ENCODE measurements around the gene PCDH8.

Gene PCDH8

DNA sequence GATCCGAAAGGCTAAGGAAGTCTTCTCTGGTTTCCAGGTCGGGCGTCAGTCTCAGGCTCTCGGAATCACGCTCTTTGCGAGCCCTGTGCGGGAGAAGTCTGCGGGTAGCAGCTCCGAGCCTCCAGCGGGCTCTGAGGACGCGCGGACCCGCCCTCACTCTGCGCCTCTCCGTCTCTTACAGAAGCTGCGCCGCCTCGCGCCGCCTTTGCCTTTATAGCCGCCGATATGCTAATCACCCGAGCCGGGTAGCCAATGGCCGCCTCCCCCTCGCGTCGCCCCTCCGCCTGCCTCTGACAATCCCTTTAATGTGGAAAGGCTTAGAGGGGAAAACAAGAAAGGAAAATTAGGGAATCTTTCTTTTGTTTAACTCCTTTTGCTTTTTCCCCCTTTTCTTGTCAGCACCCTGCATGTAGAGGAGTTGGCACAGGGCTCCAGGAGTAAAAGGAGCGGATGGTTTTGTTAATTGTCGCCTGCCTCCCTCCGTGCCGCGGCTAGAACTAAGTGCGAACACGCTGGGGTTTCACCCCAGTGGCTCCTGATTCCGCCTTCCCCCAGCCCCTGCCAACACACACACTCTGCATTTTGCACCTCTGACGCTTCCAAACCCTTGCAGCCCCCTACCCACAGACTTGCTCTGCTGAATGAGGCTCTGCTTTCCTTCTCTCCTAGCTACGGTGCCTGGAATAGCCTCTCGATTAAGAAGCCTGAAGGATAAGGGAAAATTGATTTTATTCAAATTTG, at the start of gene PCDH8:
TSS of gene PCDH8 (minus strand) at position 186 of the 741 bp plus-strand sequence. CDS start 204 bp downstream, outside the sequence.
- peak; percentile 14 for DNase-seq (ENCODE audit: low spot score)

DNA sequence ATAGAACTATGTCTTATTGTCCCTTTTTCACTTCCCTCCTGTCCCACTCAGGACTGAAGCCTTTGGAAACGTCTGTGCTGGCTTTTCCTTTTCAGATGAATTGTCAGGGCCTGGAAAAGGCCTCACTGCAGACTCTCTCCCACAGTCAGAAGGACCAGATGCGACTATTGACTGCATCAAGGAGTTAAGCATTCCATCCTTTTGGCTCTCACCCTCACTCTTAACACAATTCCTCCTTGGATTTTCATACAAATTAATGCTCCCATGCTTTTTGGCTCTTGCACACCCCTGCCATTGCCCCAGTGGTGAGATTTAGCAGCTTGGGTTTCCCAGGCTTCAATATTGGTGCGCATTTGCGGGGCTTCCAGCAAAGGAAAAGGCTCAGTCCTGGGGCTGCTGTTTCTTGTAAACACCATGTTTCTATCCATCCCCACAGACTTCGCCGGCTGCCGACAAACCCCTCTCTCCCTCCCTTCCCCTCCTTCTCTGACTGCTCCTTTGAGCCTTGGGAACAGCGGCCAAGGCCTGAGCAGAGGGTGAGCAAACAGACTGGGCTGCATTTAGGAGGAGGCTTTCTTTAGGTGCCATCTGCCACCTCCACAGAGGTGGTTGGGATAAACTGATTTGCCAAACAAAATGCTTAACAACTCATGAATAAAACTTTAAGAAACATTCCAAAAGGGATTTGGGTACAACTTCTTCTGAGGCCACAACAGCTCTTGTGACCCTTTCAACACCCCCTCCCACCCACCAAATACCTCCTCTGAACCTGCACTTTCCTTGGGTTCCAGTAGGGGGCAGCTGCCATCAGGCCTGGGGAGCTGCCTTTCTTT, 48.6 kb upstream of the PCDH8 start:
- no peak for DNase-seq (ENCODE audit: low spot score)

DNA sequence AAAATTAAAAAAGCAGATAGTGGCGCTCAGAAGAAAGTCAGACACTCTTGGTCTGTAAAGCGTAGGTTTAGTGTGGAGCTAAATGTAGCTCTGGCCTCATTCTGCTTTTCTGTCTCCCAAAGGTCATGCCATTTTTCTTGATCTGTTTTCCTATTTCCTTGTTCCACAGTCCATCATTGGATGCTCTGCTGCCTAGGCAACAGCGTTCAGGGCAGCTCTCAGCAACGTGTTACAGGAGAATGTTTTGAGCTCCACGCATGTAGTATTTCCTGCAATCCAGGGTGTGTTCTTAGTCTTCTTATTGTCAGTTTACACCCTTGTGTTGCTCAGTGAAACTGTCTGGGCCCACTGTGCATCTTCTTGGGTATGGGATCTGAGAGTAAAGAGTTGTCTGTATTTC, 46.0 kb upstream of the PCDH8 start:
- DNase-seq (ENCODE audit: low spot score) = no peak

- no peak for DNase-seq (ENCODE audit: low spot score)
Measured at GRCh38 chr13:52892925-52893324, 44.5 kb upstream of the PCDH8 start.

- no peak for DNase-seq (ENCODE audit: low spot score)
Measured at GRCh38 chr13:52891706-52892105, 43.3 kb upstream of the PCDH8 start.

DNA sequence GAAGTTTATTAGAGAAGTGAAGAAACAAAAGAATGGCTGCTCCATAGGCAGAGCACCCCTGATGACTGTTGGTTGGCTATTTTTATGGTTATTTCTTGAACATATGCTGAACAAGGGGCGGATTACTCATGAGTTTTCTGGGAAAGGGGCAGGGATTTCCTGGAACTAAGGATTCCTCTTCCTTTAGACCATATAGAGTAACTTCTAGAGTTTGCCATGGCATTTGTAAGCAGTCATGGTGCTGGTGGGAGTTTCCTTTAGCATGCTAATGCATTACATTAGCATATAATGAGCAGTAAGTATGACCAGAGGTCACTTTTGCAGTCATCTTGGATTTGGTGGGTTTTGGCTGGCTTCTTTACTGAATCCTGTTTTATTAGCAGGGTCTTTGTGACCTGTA, 38.7 kb upstream of the PCDH8 start:
- no peak for DNase-seq (ENCODE audit: low spot score)

- DNase-seq (ENCODE audit: low spot score) = no peak
Measured at GRCh38 chr13:52885141-52885540, 36.7 kb upstream of the PCDH8 start.

DNA sequence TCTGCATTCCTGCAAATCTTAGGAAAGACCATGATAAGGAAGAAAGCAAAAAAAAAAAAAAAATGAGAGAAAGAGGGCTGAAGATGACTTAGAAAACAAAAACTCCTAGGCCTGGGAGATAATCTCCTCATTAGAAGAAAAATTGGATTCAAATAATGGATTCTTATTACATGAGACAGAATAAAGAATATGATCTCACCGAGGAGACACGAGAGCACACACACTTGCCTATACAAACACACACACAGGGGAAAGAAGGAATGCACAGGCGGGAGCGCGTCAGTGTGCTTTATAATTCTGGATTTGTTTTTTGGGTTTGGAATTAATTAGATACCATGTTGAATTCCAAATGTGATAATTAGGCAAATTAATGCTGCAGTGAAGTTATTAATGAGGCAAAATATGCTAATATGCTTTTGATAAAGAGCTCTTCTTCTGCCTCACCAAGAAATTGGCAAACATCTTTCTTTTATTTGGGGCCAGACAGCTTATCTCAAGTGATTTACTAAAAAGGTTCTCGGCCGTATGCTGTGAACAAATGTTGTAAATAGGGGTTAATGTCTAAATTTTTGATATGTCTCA, 36.1 kb upstream of the PCDH8 start:
- no peak for DNase-seq (ENCODE audit: low spot score)

DNA sequence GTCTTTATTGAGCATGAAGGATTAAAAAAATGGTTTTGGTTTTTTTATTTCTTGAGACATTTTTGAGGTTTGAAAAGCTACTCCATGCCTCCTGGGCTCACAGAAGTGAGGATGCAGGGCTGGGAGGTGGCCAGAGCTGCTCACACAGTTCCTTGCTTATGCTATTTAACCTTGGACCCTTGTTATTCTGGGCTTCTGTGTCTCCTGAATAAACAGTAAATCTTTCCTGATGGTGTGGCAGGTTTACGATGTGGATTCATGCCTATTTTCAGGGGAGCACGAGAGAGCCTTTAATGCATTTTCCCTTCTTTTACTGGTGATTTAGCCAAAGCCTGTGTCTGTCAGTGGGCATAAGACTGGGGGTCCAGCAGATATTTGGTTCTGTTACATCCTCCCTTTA, 34.3 kb upstream of the PCDH8 start:
- no peak for DNase-seq (ENCODE audit: low spot score)

- no peak for DNase-seq (ENCODE audit: low spot score)
Measured at GRCh38 chr13:52879950-52880741, 31.7 kb upstream of the PCDH8 start.

DNA sequence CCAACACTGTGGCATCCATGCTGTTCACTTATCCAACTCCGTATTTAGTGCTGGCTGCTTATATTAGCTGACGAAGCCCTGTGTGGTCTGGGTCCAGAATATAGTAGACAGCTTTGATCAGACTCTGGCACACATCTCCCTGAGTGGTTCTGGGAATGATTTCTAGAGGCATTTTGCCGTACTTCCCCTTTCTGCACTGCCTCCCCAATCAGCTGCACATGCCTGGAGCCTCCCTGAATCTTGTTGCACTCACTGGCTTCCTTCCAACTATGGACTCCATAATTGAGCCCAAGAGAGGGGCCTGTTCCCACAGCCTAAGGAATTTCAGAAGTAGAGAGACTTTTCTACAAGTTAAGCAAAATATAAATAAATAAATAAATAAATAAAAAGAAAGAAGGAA, 30.4 kb upstream of the PCDH8 start:
- no peak for DNase-seq (ENCODE audit: low spot score)

DNA sequence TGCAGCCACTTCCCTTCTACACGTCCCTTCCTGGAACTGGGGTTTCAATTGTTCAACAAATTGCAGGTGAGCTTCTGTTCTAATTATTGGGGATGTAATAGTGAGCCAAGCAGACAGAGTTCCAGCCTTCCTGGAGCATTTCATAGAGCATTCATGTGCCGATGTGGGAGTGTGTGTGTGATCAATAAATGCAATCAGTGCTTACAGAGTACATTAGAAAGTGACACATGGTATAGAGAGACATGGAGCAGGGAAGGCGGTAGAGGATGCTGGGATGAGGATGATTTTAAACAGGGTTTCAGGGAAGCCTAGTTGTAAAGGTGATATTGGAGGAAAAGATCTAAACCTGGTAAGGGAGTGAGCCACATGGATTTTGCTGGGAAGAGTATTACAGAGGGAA, 21.7 kb upstream of the PCDH8 start:
- DNase-seq (ENCODE audit: low spot score) = no peak

- no peak for DNase-seq (ENCODE audit: low spot score)
Measured at GRCh38 chr13:52869621-52870020, 21.2 kb upstream of the PCDH8 start.

GRCh38 chr13:52869050-52869449, 20.6 kb upstream of the PCDH8 start:
- DNase-seq (ENCODE audit: low spot score) = no peak

DNA sequence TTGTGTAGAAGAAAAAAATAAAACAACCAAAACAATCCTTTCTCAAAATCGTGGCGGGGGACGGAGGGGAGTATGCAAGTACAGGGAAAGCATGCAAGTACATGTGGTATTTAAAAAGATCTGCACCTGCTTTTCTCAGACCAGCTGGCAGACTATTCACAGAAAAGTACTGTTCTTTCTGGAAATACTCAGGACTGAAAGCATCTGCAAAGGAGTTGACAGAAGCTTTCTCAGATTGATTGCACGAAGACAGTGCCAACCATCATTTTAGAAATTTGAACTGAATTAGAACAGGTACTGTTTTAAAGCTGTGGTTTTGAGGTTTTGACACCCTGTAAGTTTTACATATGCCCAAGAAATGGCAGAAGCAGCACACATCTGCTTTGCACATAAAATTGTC, 19.8 kb upstream of the PCDH8 start:
- no peak for DNase-seq (ENCODE audit: low spot score)

- no peak for DNase-seq (ENCODE audit: low spot score)
Measured at GRCh38 chr13:52864941-52865340, 16.5 kb upstream of the PCDH8 start.

GRCh38 chr13:52862358-52863206, 14.1 kb upstream of the PCDH8 start:
- DNase-seq (ENCODE audit: low spot score) = no peak

DNA sequence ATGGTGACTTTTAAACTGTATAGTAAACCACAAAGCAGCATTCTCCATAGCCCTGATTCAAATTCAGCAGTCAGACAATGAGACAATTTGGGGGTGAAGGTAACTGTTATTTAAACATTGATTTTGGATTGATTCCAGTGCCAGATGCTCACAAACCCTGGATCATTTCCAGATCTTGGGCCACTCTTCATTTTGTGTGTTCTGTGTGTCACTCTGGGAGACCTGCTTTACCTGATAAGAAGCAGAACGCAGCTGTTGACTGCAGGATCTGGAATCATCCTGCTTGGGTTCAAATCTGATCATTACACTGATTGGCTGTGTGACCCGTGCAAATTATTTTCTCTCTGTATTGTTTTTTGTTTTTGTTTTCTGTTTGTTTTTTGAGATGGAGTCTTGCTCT, 4.0 kb upstream of the PCDH8 start:
- DNase-seq (ENCODE audit: low spot score) = no peak

- DNase-seq (ENCODE audit: low spot score) = peak; percentile 64
Measured at GRCh38 chr13:52851137-52851962, 2.9 kb upstream of the PCDH8 start.

DNA sequence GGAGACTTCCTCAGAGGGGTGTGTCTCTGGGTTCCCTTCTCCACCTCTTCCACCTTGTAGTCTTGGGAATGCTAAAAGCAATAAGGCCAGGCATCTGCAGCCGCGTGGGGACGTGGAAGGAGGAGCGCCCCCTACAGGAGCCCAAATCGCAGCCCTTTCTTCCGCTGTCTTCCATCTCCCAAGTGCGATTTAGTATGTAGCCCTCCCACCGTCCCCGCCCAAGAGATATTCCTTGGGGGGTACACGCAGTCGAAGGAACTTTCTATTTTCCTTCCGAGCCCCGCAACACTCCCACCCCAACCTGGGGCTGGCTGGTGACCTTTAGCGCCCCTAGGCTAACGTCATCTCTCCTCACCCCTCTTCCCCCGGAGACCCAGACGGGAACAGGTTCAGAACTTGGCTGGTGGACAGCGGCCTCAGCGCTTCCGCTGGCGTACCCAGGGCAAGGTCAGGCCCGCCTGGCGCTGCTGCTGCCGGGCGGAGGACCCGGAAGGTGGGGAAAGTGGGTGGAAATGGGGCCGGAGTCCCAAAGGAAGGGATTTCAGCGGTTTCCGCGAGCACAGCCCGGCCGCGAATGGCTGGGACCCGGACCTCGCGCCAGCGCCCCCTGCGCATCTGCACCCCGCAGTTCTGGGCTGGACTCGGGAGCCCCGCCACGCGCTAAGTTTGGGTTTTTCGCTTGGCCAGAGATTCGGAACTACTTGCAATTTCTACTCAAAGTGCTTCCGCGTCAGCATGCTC, 2.1 kb upstream of the PCDH8 start:
- DNase-seq (ENCODE audit: low spot score) = peak; percentile 80
